Measurements from ENCODE around the gene ENTREP3.

Gene ENTREP3

DNA sequence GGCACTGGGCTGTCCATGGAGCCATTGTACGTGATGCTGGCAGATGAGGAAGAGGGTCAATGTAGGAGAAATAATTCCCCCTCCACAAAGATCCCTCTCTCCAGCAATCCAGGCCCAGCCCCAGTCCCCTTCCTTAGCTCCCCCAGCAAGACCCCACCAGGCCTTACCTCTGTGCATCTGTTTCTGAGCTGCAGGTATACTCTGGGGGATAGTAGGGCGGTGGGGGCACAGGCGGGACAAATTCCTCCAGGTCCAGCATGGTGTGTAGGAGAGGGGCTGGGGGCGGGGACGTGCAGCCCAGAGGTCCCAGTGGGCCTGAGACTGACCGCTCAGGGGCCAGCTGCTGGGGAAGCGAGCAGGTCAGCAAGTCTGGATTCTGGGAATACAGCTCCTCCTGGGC, 3.7 kb downstream of the ENTREP3 start:
- Histone ChIP-seq H3K27me3 (ENCODE audit: insufficient read depth, poor library complexity, severe bottlenecking) (no peaks in the 10 kb centered on the region), H3K27ac (replicated peaks) (no peak overlapping the region), H3K4me3 (replicated peaks; ENCODE audit: insufficient read depth, low read length) (no peak overlapping the region)
- no peak for DNase-seq (ENCODE audit: low read depth in 1 of 2, low spot score in 1 of 2)
- TF ChIP-seq, protein P1, sequence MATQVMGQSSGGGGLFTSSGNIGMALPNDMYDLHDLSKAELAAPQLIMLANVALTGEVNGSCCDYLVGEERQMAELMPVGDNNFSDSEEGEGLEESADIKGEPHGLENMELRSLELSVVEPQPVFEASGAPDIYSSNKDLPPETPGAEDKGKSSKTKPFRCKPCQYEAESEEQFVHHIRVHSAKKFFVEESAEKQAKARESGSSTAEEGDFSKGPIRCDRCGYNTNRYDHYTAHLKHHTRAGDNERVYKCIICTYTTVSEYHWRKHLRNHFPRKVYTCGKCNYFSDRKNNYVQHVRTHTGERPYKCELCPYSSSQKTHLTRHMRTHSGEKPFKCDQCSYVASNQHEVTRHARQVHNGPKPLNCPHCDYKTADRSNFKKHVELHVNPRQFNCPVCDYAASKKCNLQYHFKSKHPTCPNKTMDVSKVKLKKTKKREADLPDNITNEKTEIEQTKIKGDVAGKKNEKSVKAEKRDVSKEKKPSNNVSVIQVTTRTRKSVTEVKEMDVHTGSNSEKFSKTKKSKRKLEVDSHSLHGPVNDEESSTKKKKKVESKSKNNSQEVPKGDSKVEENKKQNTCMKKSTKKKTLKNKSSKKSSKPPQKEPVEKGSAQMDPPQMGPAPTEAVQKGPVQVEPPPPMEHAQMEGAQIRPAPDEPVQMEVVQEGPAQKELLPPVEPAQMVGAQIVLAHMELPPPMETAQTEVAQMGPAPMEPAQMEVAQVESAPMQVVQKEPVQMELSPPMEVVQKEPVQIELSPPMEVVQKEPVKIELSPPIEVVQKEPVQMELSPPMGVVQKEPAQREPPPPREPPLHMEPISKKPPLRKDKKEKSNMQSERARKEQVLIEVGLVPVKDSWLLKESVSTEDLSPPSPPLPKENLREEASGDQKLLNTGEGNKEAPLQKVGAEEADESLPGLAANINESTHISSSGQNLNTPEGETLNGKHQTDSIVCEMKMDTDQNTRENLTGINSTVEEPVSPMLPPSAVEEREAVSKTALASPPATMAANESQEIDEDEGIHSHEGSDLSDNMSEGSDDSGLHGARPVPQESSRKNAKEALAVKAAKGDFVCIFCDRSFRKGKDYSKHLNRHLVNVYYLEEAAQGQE (IDR thresholded peaks at IDR 0.05; ENCODE audit: insufficient replicate concordance, low read depth): no peak
- TF ChIP-seq POLR2AphosphoS5 (IDR thresholded peaks at IDR 0.05; ENCODE audit: low read depth) (no peak), CTCF (IDR thresholded peaks at IDR 0.05; ENCODE audit: insufficient read depth, low read length) (no peak), SPI1 (IDR thresholded peaks at IDR 0.05; ENCODE audit: borderline replicate concordance, low read depth) (no peak), GABPA (IDR thresholded peaks at IDR 0.05; ENCODE audit: low read depth) (no peak)

DNA sequence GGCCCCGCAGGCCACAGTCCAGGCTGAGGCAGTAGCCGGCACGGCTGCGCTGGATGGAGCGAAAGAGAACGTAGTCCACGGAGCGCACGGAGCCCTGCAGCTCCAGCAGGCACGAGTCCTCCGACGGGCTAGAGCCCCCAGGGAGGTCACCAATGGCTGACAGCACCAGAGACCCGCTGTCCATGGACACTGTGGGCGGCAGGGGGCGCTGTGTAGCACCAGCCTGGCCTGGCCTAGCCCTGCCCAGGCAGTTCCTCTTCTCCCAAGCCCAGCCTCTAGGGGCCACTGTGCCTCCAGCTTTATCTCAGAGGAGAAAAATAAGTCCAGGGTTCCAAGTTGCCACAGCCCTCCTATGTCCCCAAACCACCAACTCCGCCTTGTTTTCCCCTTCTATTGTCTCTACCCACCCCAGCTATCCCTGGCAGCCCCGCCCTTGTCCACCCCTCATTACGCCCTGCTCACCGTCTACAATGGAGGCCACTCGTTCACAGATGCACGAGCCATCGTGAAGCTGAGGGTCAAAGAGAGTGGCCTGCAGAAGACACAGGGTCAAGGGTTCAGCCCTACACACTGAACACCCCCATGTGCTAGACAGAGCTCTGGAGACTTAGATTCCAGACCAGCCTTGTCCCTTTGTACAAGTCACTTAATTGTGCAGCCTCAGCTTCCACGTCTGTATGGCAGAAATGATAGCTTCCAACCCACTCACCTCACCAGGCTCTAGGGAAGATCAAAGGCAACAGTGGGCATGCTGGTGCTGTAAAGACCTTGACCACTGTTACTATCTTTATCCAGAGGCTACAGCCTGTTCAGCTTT, 4.4 kb downstream of the ENTREP3 start:
- no peaks in the 10 kb centered on the region for H3K27me3 ChIP-seq (ENCODE audit: insufficient read depth, poor library complexity, severe bottlenecking)
- H3K27ac ChIP-seq (replicated peaks): peak overlapping the region; percentile 62
- H3K4me3 ChIP-seq (replicated peaks; ENCODE audit: insufficient read depth, low read length): peak overlapping the region; percentile 47
- TF ChIP-seq GABPA (IDR thresholded peaks at IDR 0.05; ENCODE audit: low read depth) (no peak), POLR2AphosphoS5 (IDR thresholded peaks at IDR 0.05; ENCODE audit: low read depth) (no peak), CTCF (IDR thresholded peaks at IDR 0.05; ENCODE audit: insufficient read depth, low read length) (peak; percentile 100), SPI1 (IDR thresholded peaks at IDR 0.05; ENCODE audit: borderline replicate concordance, low read depth) (peak; percentile 98)
- TF ChIP-seq, protein P1 (IDR thresholded peaks at IDR 0.05; ENCODE audit: insufficient replicate concordance, low read depth): no peak
- peak; percentile 83 to 96 for DNase-seq (ENCODE audit: low read depth in 1 of 2, low spot score in 1 of 2)

DNA sequence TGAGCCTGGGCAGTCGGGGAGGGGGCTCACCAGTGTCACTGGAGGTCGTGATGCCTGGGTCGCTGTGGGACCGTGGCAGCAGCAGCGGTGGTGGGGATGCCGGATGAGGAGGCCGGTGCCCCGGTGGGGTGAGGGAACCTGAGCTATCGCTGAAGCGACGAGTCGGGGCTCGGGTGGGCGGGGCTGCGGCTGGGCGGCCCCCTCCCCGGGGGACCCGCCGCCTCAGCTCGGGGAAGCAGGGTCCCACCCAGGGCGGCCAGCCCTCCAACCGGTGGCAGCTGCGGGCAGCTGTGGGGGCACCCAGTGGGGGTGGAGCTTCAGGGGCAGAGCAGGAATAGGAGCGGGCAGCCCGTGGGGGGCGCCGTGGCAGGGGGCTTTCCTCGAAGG, 5.0 kb downstream of the ENTREP3 start:
- Histone ChIP-seq H3K4me3 (replicated peaks; ENCODE audit: insufficient read depth, low read length) (peak overlapping the region; percentile 47), H3K27me3 (ENCODE audit: insufficient read depth, poor library complexity, severe bottlenecking) (no peaks in the 10 kb centered on the region), H3K27ac (replicated peaks) (peak overlapping the region; percentile 62)
- no peak for DNase-seq (ENCODE audit: low read depth in 1 of 2, low spot score in 1 of 2)
- TF ChIP-seq, protein P1 (IDR thresholded peaks at IDR 0.05; ENCODE audit: insufficient replicate concordance, low read depth): no peak
- TF ChIP-seq POLR2AphosphoS5 (IDR thresholded peaks at IDR 0.05; ENCODE audit: low read depth) (no peak), GABPA (IDR thresholded peaks at IDR 0.05; ENCODE audit: low read depth) (no peak), SPI1 (IDR thresholded peaks at IDR 0.05; ENCODE audit: borderline replicate concordance, low read depth) (no peak), CTCF (IDR thresholded peaks at IDR 0.05; ENCODE audit: insufficient read depth, low read length) (no peak)
